Body of pancreas (tissue), 4 donors: Measurements from ENCODE around the gene HAP1.

Experiments
- POLR2A ChIP-seq, 3 donors: fragments of 450-650 bp; IDR thresholded peaks; one replicate each; pipeline ENCODE4 v1.6.1; 2016; ENCODE audit warnings: antibody characterized with exemption in 3 of 3, mild to moderate bottlenecking in 2 of 3
- TF ChIP-seq, protein P1 (sequence below), 7 experiments: fragments of 450-650 bp in 4 of 7; fragments of 200-600 bp in 3 of 7; sonication (generic) in 3 of 7; IDR thresholded peaks; one replicate each; pipeline ENCODE4 v1.5.1; 2016 to 2019; ENCODE audit warnings: antibody characterized with exemption in 7 of 7

DNA sequence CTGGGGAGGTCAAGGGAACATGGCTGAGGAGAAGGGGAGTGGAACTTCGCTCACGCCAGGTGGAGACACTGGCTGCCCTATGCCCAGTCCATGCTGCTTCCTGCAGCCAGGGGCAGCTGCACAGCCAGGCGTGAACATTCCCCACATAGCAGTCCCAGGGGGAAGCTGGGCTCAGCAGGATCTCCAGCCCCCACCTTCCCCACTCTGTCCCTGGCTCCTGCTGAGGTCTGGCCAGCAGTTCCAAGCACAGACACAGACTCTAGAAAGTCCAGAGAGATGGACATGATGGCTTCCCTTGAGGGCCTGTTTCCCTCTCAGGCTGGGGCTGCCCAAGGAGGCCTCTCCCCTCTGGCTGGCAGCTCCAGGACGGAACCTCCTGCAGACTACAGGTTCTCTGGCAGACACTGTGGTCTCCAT lies 42.7 kb upstream of the HAP1 start:
- TF ChIP-seq, protein P1, sequence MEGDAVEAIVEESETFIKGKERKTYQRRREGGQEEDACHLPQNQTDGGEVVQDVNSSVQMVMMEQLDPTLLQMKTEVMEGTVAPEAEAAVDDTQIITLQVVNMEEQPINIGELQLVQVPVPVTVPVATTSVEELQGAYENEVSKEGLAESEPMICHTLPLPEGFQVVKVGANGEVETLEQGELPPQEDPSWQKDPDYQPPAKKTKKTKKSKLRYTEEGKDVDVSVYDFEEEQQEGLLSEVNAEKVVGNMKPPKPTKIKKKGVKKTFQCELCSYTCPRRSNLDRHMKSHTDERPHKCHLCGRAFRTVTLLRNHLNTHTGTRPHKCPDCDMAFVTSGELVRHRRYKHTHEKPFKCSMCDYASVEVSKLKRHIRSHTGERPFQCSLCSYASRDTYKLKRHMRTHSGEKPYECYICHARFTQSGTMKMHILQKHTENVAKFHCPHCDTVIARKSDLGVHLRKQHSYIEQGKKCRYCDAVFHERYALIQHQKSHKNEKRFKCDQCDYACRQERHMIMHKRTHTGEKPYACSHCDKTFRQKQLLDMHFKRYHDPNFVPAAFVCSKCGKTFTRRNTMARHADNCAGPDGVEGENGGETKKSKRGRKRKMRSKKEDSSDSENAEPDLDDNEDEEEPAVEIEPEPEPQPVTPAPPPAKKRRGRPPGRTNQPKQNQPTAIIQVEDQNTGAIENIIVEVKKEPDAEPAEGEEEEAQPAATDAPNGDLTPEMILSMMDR (IDR thresholded peaks at IDR 0.05): peak in 6 of 7 experiments; percentile 11 to 60 (median 48)
- TF ChIP-seq POLR2A (IDR thresholded peaks at IDR 0.05): peak in 1 of 3 donors; percentile 21
